GM12878 (cell line): Measurements from ENCODE around the gene MYMX. TPM values are rescaled to one million over a fixed set of nuclear protein-coding genes. Genes with fewer than 3 reads are reported as not detected.

Source experiments
- ASH2L ChIP-seq: fragments of 300-600, 200-600 bp; sonication (generic); IDR thresholded peaks from 2 replicates; pipeline ENCODE4 v1.6.1; 2017; ENCODE audit warnings: low read depth, mild to moderate bottlenecking, borderline replicate concordance
- GATAD2B ChIP-seq: fragments of 450-650 bp; conservative IDR thresholded peaks from 2 replicates; pipeline ENCODE4 v1.6.1; 2017; ENCODE audit warnings: low read depth, mild to moderate bottlenecking, moderate library complexity
- IRF4 ChIP-seq: IDR thresholded peaks from 2 replicates; pipeline ENCODE4 v1.6.1; 2011; ENCODE audit warnings: low read depth, low read length
- JUNB ChIP-seq: IDR thresholded peaks from 2 replicates; pipeline ENCODE4 v1.6.1; 2016; ENCODE audit warnings: antibody characterized with exemption, mild to moderate bottlenecking
- KAT2A ChIP-seq: conservative IDR thresholded peaks from 2 replicates; pipeline ENCODE4 v1.6.1; 2011; ENCODE audit warnings: low read depth, low read length; ENCODE audit not compliant: control insufficient read depth
- MEF2A ChIP-seq: IDR thresholded peaks from 2 replicates; pipeline ENCODE4 v1.6.1; 2011; ENCODE audit warnings: low read depth, mild to moderate bottlenecking, low read length, moderate library complexity; ENCODE audit not compliant: insufficient read depth
- MTA2 ChIP-seq: fragments of 450-650 bp; IDR thresholded peaks from 2 replicates; pipeline ENCODE4 v1.6.1; 2016; ENCODE audit warnings: low read depth, mild to moderate bottlenecking, moderate library complexity
- MYC ChIP-seq: IDR thresholded peaks from 2 replicates; pipeline ENCODE4 v1.6.1; 2011; ENCODE audit warnings: mild to moderate bottlenecking, low read length, moderate library complexity, inconsistent platforms; ENCODE audit not compliant: insufficient read depth, insufficient replicate concordance, insufficient read length, severe bottlenecking
- NR2C2 ChIP-seq: IDR thresholded peaks from 2 replicates; pipeline ENCODE4 v1.6.1; 2011; ENCODE audit warnings: borderline replicate concordance, low read depth; ENCODE audit not compliant: control insufficient read depth, insufficient read length
- PAX8 ChIP-seq: fragments of 450-650 bp; IDR thresholded peaks from 2 replicates; pipeline ENCODE4 v1.6.1; 2017; ENCODE audit warnings: mild to moderate bottlenecking, moderate library complexity
- POLR2A ChIP-seq: IDR thresholded peaks from 2 replicates; pipeline ENCODE4 v1.6.1; 2011; ENCODE audit warnings: low read depth, mild to moderate bottlenecking, low read length
- POLR2AphosphoS2 ChIP-seq: IDR thresholded peaks from 2 replicates; pipeline ENCODE4 v1.6.1; 2011; ENCODE audit warnings: low read depth, mild to moderate bottlenecking, low read length, improper control_type of control experiment, moderate library complexity
- POU2F2 ChIP-seq: IDR thresholded peaks from 3 replicates; pipeline ENCODE4 v1.6.1; 2011; ENCODE audit warnings: low read depth, mild to moderate bottlenecking, low read length, borderline replicate concordance
- SRF ChIP-seq, 2 experiments: IDR thresholded peaks; 2 replicates each; pipeline ENCODE4 v1.6.1; 2011; ENCODE audit warnings: low read depth in 2 of 2, low read length in 2 of 2, mild to moderate bottlenecking in 1 of 2, moderate library complexity in 1 of 2
- YBX1 ChIP-seq: fragments of 450-650 bp; IDR thresholded peaks from 2 replicates; pipeline ENCODE4 v1.6.1; 2016; ENCODE audit warnings: antibody characterized with exemption
- ZSCAN29 ChIP-seq: fragments of 450-650 bp; IDR thresholded peaks from 2 replicates; pipeline ENCODE4 v1.6.1; 2017; ENCODE audit warnings: mild to moderate bottlenecking, moderate library complexity
- polyA plus RNA-seq, 11 experiments: library from polyadenylated mRNA; depleted of rRNA in 4 of 11; unstranded in 6 of 11; stranded (reverse) in 5 of 11; fragments of >200 nt; fragmentation: Nextera tagmentation in 4 of 11; fragmentation: Illumina TruSeq in 1 of 11; extraction: Ambion mirVana in 4 of 11; extraction: Trizol in 1 of 11; gene quantifications; 1 replicate in 1 of 11; 2 replicates in 10 of 11; pipeline versions ENCODE4 v1.2.1 to v1.2.3, GENCODE V29; 2011 to 2016; ENCODE audit warnings: inconsistent platforms in 2 of 11, missing spikeins in 2 of 11, low read depth in 1 of 11
- total RNA-seq, 4 experiments: library from RNA; depleted of rRNA in 3 of 4; stranded (reverse); fragments of >200 nt in 3 of 4; fragmentation: Illumina TruSeq in 1 of 4; extraction: Trizol in 1 of 4; gene quantifications; 2 replicates each; pipeline versions ENCODE4 v1.2.1 to v1.2.3, GENCODE V29; 2013 to 2021
- TF ChIP-seq, protein P1 (sequence below): IDR thresholded peaks from 2 replicates; pipeline ENCODE4 v1.6.1; 2011; ENCODE audit warnings: low read depth, low read length, improper control_type of control experiment, borderline replicate concordance
- TF ChIP-seq, protein P2 (sequence below): IDR thresholded peaks from 2 replicates; pipeline ENCODE4 v1.6.1; 2012; ENCODE audit warnings: low read depth, low read length, improper control_type of control experiment
- TF ChIP-seq, protein P3 (sequence below): fragments of 450-650 bp; IDR thresholded peaks from 2 replicates; pipeline ENCODE4 v1.6.1; 2018; ENCODE audit warnings: borderline replicate concordance, mild to moderate bottlenecking; ENCODE audit not compliant: partially characterized antibody
- TF ChIP-seq, protein P4 (sequence below): fragments of 450-650 bp; IDR thresholded peaks from 2 replicates; pipeline ENCODE4 v1.6.1; 2017; ENCODE audit warnings: antibody characterized with exemption, mild to moderate bottlenecking, moderate library complexity
- TF ChIP-seq, protein P5 (sequence below), 3 experiments: IDR thresholded peaks in 2 of 3; conservative IDR thresholded peaks in 1 of 3; 2 replicates each; pipeline ENCODE4 v1.5.1; 2011; ENCODE audit warnings: low read depth in 3 of 3, low read length in 3 of 3, mild to moderate bottlenecking in 3 of 3, control low read depth in 2 of 3, moderate library complexity in 2 of 3, inconsistent platforms in 1 of 3, mixed read lengths in 1 of 3; ENCODE audit not compliant: control insufficient read depth in 2 of 3, insufficient read depth in 1 of 3; ENCODE audit errors: extremely low read depth in 1 of 3

Gene MYMX
- total and polyA plus RNA-seq, 10 of the 15 experiments (the other 5 are each of a cell fraction or from before 2014, with no cell fraction given) = not detected

DNA sequence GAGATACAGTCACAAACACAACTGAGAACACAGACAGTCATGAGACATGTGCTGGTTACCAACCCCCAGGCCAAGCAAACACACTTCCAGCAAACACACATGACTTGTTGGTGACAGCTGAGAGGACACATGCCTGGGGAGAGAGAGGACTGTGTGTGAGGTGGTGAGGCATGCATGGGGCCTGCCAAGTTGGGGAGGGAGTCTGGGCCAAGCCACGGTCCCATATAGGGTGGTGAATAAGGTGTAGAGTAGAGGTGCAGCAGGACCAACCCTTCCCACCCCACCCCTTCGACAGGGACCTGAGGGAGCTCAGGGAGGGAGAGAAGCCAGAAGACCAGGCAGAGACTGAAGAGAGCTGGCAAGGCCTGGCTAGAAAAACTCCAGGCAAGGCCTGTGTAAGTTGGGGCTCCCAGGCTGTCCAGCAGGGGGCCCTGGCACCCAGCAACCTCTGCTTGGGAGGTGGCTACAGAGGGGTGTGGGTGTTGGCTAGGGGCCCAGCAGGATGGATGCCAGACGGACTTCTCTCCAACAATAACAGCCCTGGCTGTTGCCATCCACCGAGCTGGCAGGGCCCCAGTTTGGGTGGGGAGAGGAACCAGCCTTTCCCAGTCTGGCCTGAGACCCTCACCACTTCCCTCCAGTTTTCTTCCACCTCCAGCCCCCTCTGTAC is 4.7 kb downstream of the MYMX start (continued):
- TF ChIP-seq, protein P1, sequence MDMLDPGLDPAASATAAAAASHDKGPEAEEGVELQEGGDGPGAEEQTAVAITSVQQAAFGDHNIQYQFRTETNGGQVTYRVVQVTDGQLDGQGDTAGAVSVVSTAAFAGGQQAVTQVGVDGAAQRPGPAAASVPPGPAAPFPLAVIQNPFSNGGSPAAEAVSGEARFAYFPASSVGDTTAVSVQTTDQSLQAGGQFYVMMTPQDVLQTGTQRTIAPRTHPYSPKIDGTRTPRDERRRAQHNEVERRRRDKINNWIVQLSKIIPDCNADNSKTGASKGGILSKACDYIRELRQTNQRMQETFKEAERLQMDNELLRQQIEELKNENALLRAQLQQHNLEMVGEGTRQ = no peak; the same call in 1 of the 2 replicates
- TF ChIP-seq MEF2A (no peak), PAX8 (no peak), YBX1 (no peak), SRF (IDR thresholded peaks at IDR 0.05; ENCODE audit: low read depth in 2 of 2, low read length in 2 of 2) (no peak), ZSCAN29 (no peak), JUNB (no peak), POLR2AphosphoS2 (no peak), POLR2A (no peak; the same call in 1 of the 2 replicates), IRF4 (0 out of 2 replicates have a peak, but pooled peaks have one; percentile 7), POU2F2 (no peak), NR2C2 (no peak), GATAD2B (0 out of 2 replicates have a peak, but pooled peaks have one; percentile 40), MTA2 (no peak; the same call in 1 of the 2 replicates), MYC (no peak), ASH2L (no peak), KAT2A (no peak)
- TF ChIP-seq, protein P2, sequence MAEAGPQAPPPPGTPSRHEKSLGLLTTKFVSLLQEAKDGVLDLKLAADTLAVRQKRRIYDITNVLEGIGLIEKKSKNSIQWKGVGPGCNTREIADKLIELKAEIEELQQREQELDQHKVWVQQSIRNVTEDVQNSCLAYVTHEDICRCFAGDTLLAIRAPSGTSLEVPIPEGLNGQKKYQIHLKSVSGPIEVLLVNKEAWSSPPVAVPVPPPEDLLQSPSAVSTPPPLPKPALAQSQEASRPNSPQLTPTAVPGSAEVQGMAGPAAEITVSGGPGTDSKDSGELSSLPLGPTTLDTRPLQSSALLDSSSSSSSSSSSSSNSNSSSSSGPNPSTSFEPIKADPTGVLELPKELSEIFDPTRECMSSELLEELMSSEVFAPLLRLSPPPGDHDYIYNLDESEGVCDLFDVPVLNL = no peak
- TF ChIP-seq, protein P3, sequence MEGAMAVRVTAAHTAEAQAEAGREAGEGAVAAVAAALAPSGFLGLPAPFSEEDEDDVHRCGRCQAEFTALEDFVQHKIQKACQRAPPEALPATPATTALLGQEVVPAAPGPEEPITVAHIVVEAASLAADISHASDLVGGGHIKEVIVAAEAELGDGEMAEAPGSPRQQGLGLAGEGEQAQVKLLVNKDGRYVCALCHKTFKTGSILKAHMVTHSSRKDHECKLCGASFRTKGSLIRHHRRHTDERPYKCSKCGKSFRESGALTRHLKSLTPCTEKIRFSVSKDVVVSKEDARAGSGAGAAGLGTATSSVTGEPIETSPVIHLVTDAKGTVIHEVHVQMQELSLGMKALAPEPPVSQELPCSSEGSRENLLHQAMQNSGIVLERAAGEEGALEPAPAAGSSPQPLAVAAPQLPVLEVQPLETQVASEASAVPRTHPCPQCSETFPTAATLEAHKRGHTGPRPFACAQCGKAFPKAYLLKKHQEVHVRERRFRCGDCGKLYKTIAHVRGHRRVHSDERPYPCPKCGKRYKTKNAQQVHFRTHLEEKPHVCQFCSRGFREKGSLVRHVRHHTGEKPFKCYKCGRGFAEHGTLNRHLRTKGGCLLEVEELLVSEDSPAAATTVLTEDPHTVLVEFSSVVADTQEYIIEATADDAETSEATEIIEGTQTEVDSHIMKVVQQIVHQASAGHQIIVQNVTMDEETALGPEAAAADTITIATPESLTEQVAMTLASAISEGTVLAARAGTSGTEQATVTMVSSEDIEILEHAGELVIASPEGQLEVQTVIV = no peak
- TF ChIP-seq, protein P4, sequence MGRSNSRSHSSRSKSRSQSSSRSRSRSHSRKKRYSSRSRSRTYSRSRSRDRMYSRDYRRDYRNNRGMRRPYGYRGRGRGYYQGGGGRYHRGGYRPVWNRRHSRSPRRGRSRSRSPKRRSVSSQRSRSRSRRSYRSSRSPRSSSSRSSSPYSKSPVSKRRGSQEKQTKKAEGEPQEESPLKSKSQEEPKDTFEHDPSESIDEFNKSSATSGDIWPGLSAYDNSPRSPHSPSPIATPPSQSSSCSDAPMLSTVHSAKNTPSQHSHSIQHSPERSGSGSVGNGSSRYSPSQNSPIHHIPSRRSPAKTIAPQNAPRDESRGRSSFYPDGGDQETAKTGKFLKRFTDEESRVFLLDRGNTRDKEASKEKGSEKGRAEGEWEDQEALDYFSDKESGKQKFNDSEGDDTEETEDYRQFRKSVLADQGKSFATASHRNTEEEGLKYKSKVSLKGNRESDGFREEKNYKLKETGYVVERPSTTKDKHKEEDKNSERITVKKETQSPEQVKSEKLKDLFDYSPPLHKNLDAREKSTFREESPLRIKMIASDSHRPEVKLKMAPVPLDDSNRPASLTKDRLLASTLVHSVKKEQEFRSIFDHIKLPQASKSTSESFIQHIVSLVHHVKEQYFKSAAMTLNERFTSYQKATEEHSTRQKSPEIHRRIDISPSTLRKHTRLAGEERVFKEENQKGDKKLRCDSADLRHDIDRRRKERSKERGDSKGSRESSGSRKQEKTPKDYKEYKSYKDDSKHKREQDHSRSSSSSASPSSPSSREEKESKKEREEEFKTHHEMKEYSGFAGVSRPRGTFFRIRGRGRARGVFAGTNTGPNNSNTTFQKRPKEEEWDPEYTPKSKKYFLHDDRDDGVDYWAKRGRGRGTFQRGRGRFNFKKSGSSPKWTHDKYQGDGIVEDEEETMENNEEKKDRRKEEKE = no peak
- TF ChIP-seq, protein P5, sequence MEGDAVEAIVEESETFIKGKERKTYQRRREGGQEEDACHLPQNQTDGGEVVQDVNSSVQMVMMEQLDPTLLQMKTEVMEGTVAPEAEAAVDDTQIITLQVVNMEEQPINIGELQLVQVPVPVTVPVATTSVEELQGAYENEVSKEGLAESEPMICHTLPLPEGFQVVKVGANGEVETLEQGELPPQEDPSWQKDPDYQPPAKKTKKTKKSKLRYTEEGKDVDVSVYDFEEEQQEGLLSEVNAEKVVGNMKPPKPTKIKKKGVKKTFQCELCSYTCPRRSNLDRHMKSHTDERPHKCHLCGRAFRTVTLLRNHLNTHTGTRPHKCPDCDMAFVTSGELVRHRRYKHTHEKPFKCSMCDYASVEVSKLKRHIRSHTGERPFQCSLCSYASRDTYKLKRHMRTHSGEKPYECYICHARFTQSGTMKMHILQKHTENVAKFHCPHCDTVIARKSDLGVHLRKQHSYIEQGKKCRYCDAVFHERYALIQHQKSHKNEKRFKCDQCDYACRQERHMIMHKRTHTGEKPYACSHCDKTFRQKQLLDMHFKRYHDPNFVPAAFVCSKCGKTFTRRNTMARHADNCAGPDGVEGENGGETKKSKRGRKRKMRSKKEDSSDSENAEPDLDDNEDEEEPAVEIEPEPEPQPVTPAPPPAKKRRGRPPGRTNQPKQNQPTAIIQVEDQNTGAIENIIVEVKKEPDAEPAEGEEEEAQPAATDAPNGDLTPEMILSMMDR (IDR thresholded peaks at IDR 0.05 in 2 of 3, conservative IDR thresholded peaks at IDR 0.05 in 1 of 3; ENCODE audit: control insufficient read depth in 2 of 3, extremely low read depth in 1 of 3, insufficient read depth in 1 of 3, low read depth in 3 of 3, low read length in 3 of 3) = peak; percentile 84 to 97 (median 88); a peak in 5 of 6 replicates
